Stomach smooth muscle (tissue), 2 donors: ENCODE results near the gene SMIM35.
"Not testable (repeated sequence)": the region's sequence is repeated elsewhere in the genome, so short reads cannot be mapped to it uniquely, and the experiment has no call there.

Source experiments
- H3K27ac ChIP-seq: one replicate; pipeline ENCODE4 v1.7.0; 2013; ENCODE audit warnings: mild to moderate bottlenecking, low read length, inconsistent platforms
- H3K27me3 ChIP-seq, 2 donors: one replicate each; pipeline ENCODE4 v1.7.0; 2013; ENCODE audit warnings: low read length in 2 of 2; ENCODE audit not compliant: insufficient read depth in 2 of 2, control insufficient read depth in 1 of 2
- H3K36me3 ChIP-seq, 2 donors: one replicate each; pipeline ENCODE4 v1.7.0; 2013; ENCODE audit warnings: low read length in 2 of 2; ENCODE audit not compliant: control insufficient read depth in 2 of 2, insufficient read depth in 2 of 2
- H3K4me1 ChIP-seq: one replicate; pipeline ENCODE4 v1.7.0; 2013; ENCODE audit warnings: low read length; ENCODE audit not compliant: control insufficient read depth, insufficient read depth
- H3K4me3 ChIP-seq, 2 donors: one replicate each; pipeline ENCODE4 v1.7.0; 2013; ENCODE audit warnings: low read length in 2 of 2
- H3K9ac ChIP-seq, 2 donors: one replicate each; pipeline ENCODE4 v1.7.0; 2013; ENCODE audit warnings: low read length in 2 of 2, mild to moderate bottlenecking in 1 of 2
- H3K9me3 ChIP-seq, 2 donors: one replicate each; pipeline ENCODE4 v1.7.0; 2013; ENCODE audit warnings: low read length in 2 of 2; ENCODE audit not compliant: control insufficient read depth in 2 of 2
- donor health status: healthy.
- donor health status: Pancreatic carcinoma.

Gene SMIM35

GRCh38 chr11:118065384-118065783, 21.4 kb downstream of the SMIM35 start:
- Histone ChIP-seq H3K27ac (no peak overlapping the region), H3K9ac (no peak overlapping the region), H3K27me3 (peaks cover 8 to 9% of the 10 kb centered on the region in 2 donors)

GRCh38 chr11:118064956-118065355, 21.8 kb downstream of the SMIM35 start:
- Histone ChIP-seq H3K9ac (no peak overlapping the region), H3K9me3 (no peaks in the 10 kb centered on the region), H3K4me1 (no peaks in the 10 kb centered on the region), H3K4me3 (no peak overlapping the region), H3K36me3 (no peaks in the 10 kb centered on the region), H3K27me3 (peaks cover 8 to 9% of the 10 kb centered on the region in 2 donors), H3K27ac (no peak overlapping the region)

More at GRCh38 chr11:118065384-118065783, 21.4 kb downstream of the SMIM35 start:
- H3K9me3 ChIP-seq: no peaks in the 10 kb centered on the region
- H3K4me3 ChIP-seq: no peak overlapping the region
- no peaks in the 10 kb centered on the region for H3K4me1 ChIP-seq
- no peaks in the 10 kb centered on the region for H3K36me3 ChIP-seq

GRCh38 chr11:118062631-118063030, 24.1 kb downstream of the SMIM35 start:
- H3K4me3 ChIP-seq, H3K27me3 ChIP-seq, H3K36me3 ChIP-seq, H3K9ac ChIP-seq, H3K27ac ChIP-seq, H3K9me3 ChIP-seq, H3K4me1 ChIP-seq: not testable (repeated sequence)

GRCh38 chr11:118062181-118062580, 24.6 kb downstream of the SMIM35 start:
- not testable (repeated sequence) for H3K9me3 ChIP-seq, H3K36me3 ChIP-seq, H3K27me3 ChIP-seq, H3K9ac ChIP-seq, H3K4me3 ChIP-seq, H3K27ac ChIP-seq, H3K4me1 ChIP-seq

- no peak overlapping the region for H3K9ac ChIP-seq
- H3K4me3 ChIP-seq: no peak overlapping the region
- H3K9me3 ChIP-seq: no peaks in the 10 kb centered on the region
- no peaks in the 10 kb centered on the region for H3K36me3 ChIP-seq
- H3K27ac ChIP-seq: no peak overlapping the region
- H3K27me3 ChIP-seq: peaks cover 5 to 9% of the 10 kb centered on the region in 2 donors
- no peaks in the 10 kb centered on the region for H3K4me1 ChIP-seq
Observed at GRCh38 chr11:118061586-118062125, 25.1 kb downstream of the SMIM35 start.

- no peak overlapping the region for H3K27ac ChIP-seq
Observed at GRCh38 chr11:118060869-118061268, 25.9 kb downstream of the SMIM35 start.

GRCh38 chr11:118060081-118060661, 26.6 kb downstream of the SMIM35 start:
- Histone ChIP-seq H3K27ac (no peak overlapping the region), H3K27me3 (peaks cover 3 to 4% of the 10 kb centered on the region in 2 donors), H3K36me3 (no peaks in the 10 kb centered on the region), H3K4me1 (no peaks in the 10 kb centered on the region), H3K9me3 (no peaks in the 10 kb centered on the region), H3K9ac (no peak overlapping the region), H3K4me3 (no peak overlapping the region)

More at GRCh38 chr11:118060869-118061268, 25.9 kb downstream of the SMIM35 start:
- no peaks in the 10 kb centered on the region for H3K9me3 ChIP-seq
- H3K4me3 ChIP-seq: no peak overlapping the region
- no peak overlapping the region for H3K9ac ChIP-seq
- peaks cover 5 to 8% of the 10 kb centered on the region in 2 donors for H3K27me3 ChIP-seq
- no peaks in the 10 kb centered on the region for H3K4me1 ChIP-seq
- H3K36me3 ChIP-seq: no peaks in the 10 kb centered on the region

- H3K36me3 ChIP-seq: no peaks in the 10 kb centered on the region
- no peaks in the 10 kb centered on the region for H3K4me1 ChIP-seq
- H3K27me3 ChIP-seq: no peaks in the 10 kb centered on the region
- no peak overlapping the region for H3K9ac ChIP-seq
- H3K9me3 ChIP-seq: no peaks in the 10 kb centered on the region
- H3K27ac ChIP-seq: no peak overlapping the region
- H3K4me3 ChIP-seq: no peak overlapping the region
Observed at GRCh38 chr11:118059246-118059940, 27.4 kb downstream of the SMIM35 start.

- Histone ChIP-seq H3K4me1 (no peaks in the 10 kb centered on the region), H3K9ac (no peak overlapping the region), H3K27ac (no peak overlapping the region), H3K4me3 (no peak overlapping the region), H3K27me3 (no peaks in the 10 kb centered on the region), H3K9me3 (no peaks in the 10 kb centered on the region), H3K36me3 (no peaks in the 10 kb centered on the region)
Observed at GRCh38 chr11:118058311-118059245, 28.2 kb downstream of the SMIM35 start.

- Histone ChIP-seq H3K9me3 (no peaks in the 10 kb centered on the region), H3K27ac (no peak overlapping the region), H3K4me3 (no peak overlapping the region), H3K36me3 (no peaks in the 10 kb centered on the region), H3K4me1 (no peaks in the 10 kb centered on the region), H3K9ac (no peak overlapping the region), H3K27me3 (no peaks in the 10 kb centered on the region)
Observed at GRCh38 chr11:118057251-118058145, 29.3 kb downstream of the SMIM35 start.
